Esophagus squamous epithelium (tissue), 4 donors: ENCODE results near the gene NEK4.

Experiments
- CTCF ChIP-seq, 6 experiments: fragments of 450-650 bp in 4 of 6; fragments of 200-600 bp in 2 of 6; sonication (generic) in 2 of 6; IDR thresholded peaks; one replicate each; pipeline ENCODE4 v1.5.1; 2016 to 2019; ENCODE audit warnings: antibody characterized with exemption in 6 of 6, mild to moderate bottlenecking in 4 of 6, moderate library complexity in 4 of 6
- POLR2A ChIP-seq, 4 donors: fragments of 450-650 bp; IDR thresholded peaks; one replicate each; pipeline ENCODE4 v1.6.1; 2017; ENCODE audit warnings: antibody characterized with exemption in 4 of 4, mild to moderate bottlenecking in 4 of 4, moderate library complexity in 3 of 4

- TF ChIP-seq CTCF (IDR thresholded peaks at IDR 0.05), result no peak
- no peak for TF ChIP-seq POLR2A (IDR thresholded peaks at IDR 0.05)
Measured at GRCh38 chr3:52788890-52789745, 18.4 kb upstream of the NEK4 start.
